SK-N-SH (cell line): Measurements from ENCODE around the gene CHKB. TPM values are rescaled to one million over a fixed set of nuclear protein-coding genes. Genes with fewer than 3 reads are reported as not detected.

Source experiments
- CTCF ChIA-PET: fragments of 300-600, 350-600 bp; formaldehyde crosslinking; extraction: SDS; loops from one replicate; lab custom pipeline; 2021; lab: Yijun Ruan, JAX
- POLR2A ChIA-PET: fragments of 350-600 bp; sonication (Branson Sonifier 250); formaldehyde crosslinking; extraction: SDS; loops from one replicate; lab custom pipeline; 2020; ENCODE audit warnings: antibody characterized with exemption, inconsistent platforms; lab: Yijun Ruan, JAX
- DNase-seq: peaks from one replicate; pipeline ENCODE4 v3.0.0; 2012
- H2AFZ ChIP-seq: fragments of 200-600 bp; sonication (generic); 2 replicates; pipeline ENCODE4 v1.8.1; 2016; ENCODE audit warnings: antibody characterized with exemption, mild to moderate bottlenecking, low read depth
- H3F3A ChIP-seq: fragments of 200-600 bp; sonication (generic); replicated peaks from 2 replicates; pipeline ENCODE3; 2016; ENCODE audit warnings: antibody characterized with exemption, mild to moderate bottlenecking; ENCODE audit not compliant: insufficient read depth
- H3K27ac ChIP-seq, 2 experiments: fragments of 200-500 bp in 1 of 2; fragments of 200-600 bp in 1 of 2; sonication (Bioruptor generic) in 1 of 2; sonication (generic), shearing (Covaris generic) in 1 of 2; 2 replicates each; pipeline versions ENCODE4 v1.5.1 to v1.6.1; 2014 to 2016; ENCODE audit warnings: low read depth in 2 of 2, inconsistent platforms in 1 of 2, low read length in 1 of 2, mild to moderate bottlenecking in 1 of 2, mixed read lengths in 1 of 2
- H3K27me3 ChIP-seq: fragments of 200-600 bp; sonication (generic), shearing (Covaris generic); 2 replicates; pipeline ENCODE4 v1.6.1; 2016; ENCODE audit warnings: mixed run types; ENCODE audit not compliant: insufficient read depth
- H3K36me3 ChIP-seq, 2 experiments: fragments of 200-500 bp in 1 of 2; fragments of 200-600 bp in 1 of 2; sonication (Bioruptor generic) in 1 of 2; sonication (generic) in 1 of 2; replicated peaks in 1 of 2; 2 replicates each; pipeline versions ENCODE3 to v1.5.1; 2014 to 2016; ENCODE audit warnings: low read length in 1 of 2, mild to moderate bottlenecking in 1 of 2; ENCODE audit not compliant: insufficient read depth in 2 of 2, control insufficient read depth in 1 of 2
- H3K4me1 ChIP-seq, 2 experiments: fragments of 200-500 bp in 1 of 2; fragments of 200-600 bp in 1 of 2; sonication (Bioruptor generic) in 1 of 2; sonication (generic), shearing (Covaris generic) in 1 of 2; 2 replicates each; pipeline versions ENCODE4 v1.5.1 to v1.6.1; 2014 to 2016; ENCODE audit warnings: low read depth in 1 of 2, low read length in 1 of 2, mixed run types in 1 of 2; ENCODE audit not compliant: insufficient read depth in 2 of 2, control insufficient read depth in 1 of 2
- H3K4me2 ChIP-seq: fragments of 200-600 bp; sonication (generic), shearing (Covaris generic); 2 replicates; pipeline ENCODE4 v1.6.1; 2017; ENCODE audit warnings: mixed run types
- H3K4me3 ChIP-seq, 2 experiments: fragments of 200-500 bp in 1 of 2; fragments of 200-600 bp in 1 of 2; sonication (Bioruptor generic) in 1 of 2; sonication (generic), shearing (Covaris generic) in 1 of 2; 2 replicates each; pipeline versions ENCODE4 v1.5.1 to v1.8.1; 2014 to 2016; ENCODE audit warnings: low read depth in 2 of 2, inconsistent platforms in 1 of 2, low read length in 1 of 2, mild to moderate bottlenecking in 1 of 2, mixed read lengths in 1 of 2, moderate library complexity in 1 of 2
- H3K79me2 ChIP-seq: fragments of 200-600 bp; sonication (generic); 2 replicates; pipeline ENCODE4 v1.8.1; 2017; ENCODE audit warnings: mild to moderate bottlenecking; ENCODE audit not compliant: insufficient read depth
- H3K9ac ChIP-seq: fragments of 200-600 bp; sonication (generic); 2 replicates; pipeline ENCODE4 v1.6.1; 2017; ENCODE audit warnings: mixed run types
- H3K9me2 ChIP-seq: fragments of 200-600 bp; sonication (generic); 2 replicates; pipeline ENCODE4 v1.6.1; 2017; ENCODE audit warnings: mixed run types
- H3K9me3 ChIP-seq: fragments of 200-600 bp; sonication (generic); 2 replicates; pipeline ENCODE4 v1.6.1; 2017; ENCODE audit warnings: mixed run types, mild to moderate bottlenecking, moderate library complexity
- H4K20me1 ChIP-seq: fragments of 200-600 bp; sonication (generic); 2 replicates; pipeline ENCODE4 v1.6.1; 2017; ENCODE audit warnings: mild to moderate bottlenecking, mixed run types; ENCODE audit not compliant: insufficient read depth
- CTCF ChIP-seq: fragments of 200-600 bp; sonication (generic); IDR thresholded peaks from 2 replicates; pipeline ENCODE4 v1.6.1; 2017; ENCODE audit warnings: antibody characterized with exemption, mild to moderate bottlenecking, moderate library complexity
- EZH2phosphoT487 ChIP-seq: fragments of 200-600 bp; sonication (generic); IDR thresholded peaks from 2 replicates; pipeline ENCODE4 v1.6.1; 2017; ENCODE audit warnings: low read depth, mixed run types, mild to moderate bottlenecking, antibody characterized with exemption, moderate library complexity, borderline replicate concordance
- FOSL2 ChIP-seq: IDR thresholded peaks from 2 replicates; pipeline ENCODE4 v1.4.0; 2012; ENCODE audit warnings: low read depth, mild to moderate bottlenecking, moderate library complexity, borderline replicate concordance
- FOXJ3 ChIP-seq: sonication (generic); formaldehyde crosslinking; IDR thresholded peaks from 2 replicates; pipeline ENCODE4 v1.5.1; 2020; ENCODE audit warnings: mild to moderate bottlenecking, missing genetic modification reagents
- FOXM1 ChIP-seq: IDR thresholded peaks from 2 replicates; pipeline ENCODE4 v1.4.0; 2012; ENCODE audit warnings: low read depth, mild to moderate bottlenecking
- GABPA ChIP-seq: IDR thresholded peaks from 2 replicates; pipeline ENCODE4 v1.4.0; 2012; ENCODE audit warnings: low read depth, mild to moderate bottlenecking
- JUND ChIP-seq: IDR thresholded peaks from 2 replicates; pipeline ENCODE4 v1.4.0; 2012
- MXI1 ChIP-seq: IDR thresholded peaks from 2 replicates; pipeline ENCODE4 v1.6.1; 2012; ENCODE audit warnings: mild to moderate bottlenecking, low read depth, low read length, improper control_type of control experiment
- NRF1 ChIP-seq: IDR thresholded peaks from 2 replicates; pipeline ENCODE4 v1.6.1; 2012; ENCODE audit warnings: low read depth, mild to moderate bottlenecking, low read length
- PBX3 ChIP-seq: IDR thresholded peaks from 2 replicates; pipeline ENCODE4; 2012
- RFX5 ChIP-seq: IDR thresholded peaks from 2 replicates; pipeline ENCODE4 v1.6.1; 2012; ENCODE audit warnings: mild to moderate bottlenecking, improper control_type of control experiment, low read length
- RXRA ChIP-seq: IDR thresholded peaks from 2 replicates; pipeline ENCODE4 v1.4.0; 2012; ENCODE audit warnings: low read depth, mild to moderate bottlenecking, borderline replicate concordance
- SIN3A ChIP-seq: IDR thresholded peaks from 2 replicates; pipeline ENCODE4 v1.6.1; 2012; ENCODE audit warnings: low read depth, mild to moderate bottlenecking, low read length, moderate library complexity, borderline replicate concordance
- TCF12 ChIP-seq: IDR thresholded peaks from 2 replicates; pipeline ENCODE4 v1.4.0; 2012
- YY1 ChIP-seq: IDR thresholded peaks from 2 replicates; pipeline ENCODE4 v1.4.0; 2012; ENCODE audit warnings: low read depth, mild to moderate bottlenecking
- WGBS: methylation state at CpG from one replicate; pipeline ENCODE4 v1.1.6; 2017; ENCODE audit warnings: low lambda C conversion rate; 5-methylcytosine and 5-hydroxymethylcytosine counted together
- polyA plus RNA-seq, 3 experiments: library from polyadenylated mRNA; depleted of rRNA; stranded (reverse); fragments of >200 nt; gene quantifications; 2 replicates each; pipeline ENCODE4 v1.2.3, GENCODE V29; 2012

Gene CHKB
- polyA plus RNA-seq, 1 of the 3 experiments (the other 2 are of a cell fraction), result 39.6 TPM

GRCh38 chr22:50577987-50578775, 4.5 kb downstream of the CHKB start, which contains the start of gene CPT1B:
Gene CPT1B (minus strand): TSS chr22:50578427. CDS start chr22:50577915, 512 bp downstream.
- peaks cover 0 to 46% of the 10 kb centered on the region in 2 experiments for H3K36me3 ChIP-seq
- no peaks in the 10 kb centered on the region for H4K20me1 ChIP-seq
- no peaks in the 10 kb centered on the region for H3F3A ChIP-seq
- ChIA-PET CTCF (interaction anchor here (0.7 to 9.0 kb wide), 4 partner anchors 14 to 61 kb away, joined by 3 to 73 read pairs (median 4); partner anchors contain the start of gene SYCE3), POLR2A (interaction anchor here (0.7 to 1.2 kb wide), 2 partner anchors 12 to 28 kb away, joined by 3 to 4 read pairs; no protein-coding TSS in a partner anchor)
- DNase-seq, result no peak
- TF ChIP-seq SIN3A, result no peak
- no peak for TF ChIP-seq RFX5
- TF ChIP-seq NRF1, result no peak
- TF ChIP-seq GABPA, result no peak
- no peak for TF ChIP-seq PBX3
- no peak for TF ChIP-seq JUND
- peaks cover 0 to 8% of the 10 kb centered on the region in 2 experiments; a peak in 1 of 4 replicates for H3K4me1 ChIP-seq
- no peak within 1 kb of the TSS for H3K27ac ChIP-seq
- H3K79me2 ChIP-seq, result peaks cover 17% of the 10 kb centered on the region; the same call in 1 of the 2 replicates
- 95% methylated on average over 23 of the region's 63 CpGs for WGBS
- H3K9me2 ChIP-seq, result no peaks in the 10 kb centered on the region
- no peaks in the 10 kb centered on the region for H3K27me3 ChIP-seq
- H3K9me3 ChIP-seq, result no peaks in the 10 kb centered on the region
- H3K9ac ChIP-seq, result no peak within 1 kb of the TSS
- H2AFZ ChIP-seq, result no peak within 1 kb of the TSS
- H3K4me2 ChIP-seq, result no peak within 1 kb of the TSS
- H3K4me3 ChIP-seq, result no peak within 1 kb of the TSS

GRCh38 chr22:50577697-50577986, 5.0 kb downstream of the CHKB start:
- 100% methylated on average over 3 of the region's 23 CpGs for WGBS
- POLR2A ChIA-PET, result no interaction called here
- CTCF ChIA-PET, result interaction anchor here (1.2 to 9.0 kb wide), 2 partner anchors 13 to 60 kb away, joined by 3 to 73 read pairs; partner anchors contain the start of gene SYCE3

More at GRCh38 chr22:50577697-50577986, 5.0 kb downstream of the CHKB start:
- Histone ChIP-seq H3K27me3 (no peaks in the 10 kb centered on the region), H4K20me1 (no peaks in the 10 kb centered on the region), H3K4me1 (peaks cover 0 to 8% of the 10 kb centered on the region in 2 experiments; a peak in 1 of 4 replicates), H3F3A (no peaks in the 10 kb centered on the region), H3K27ac (no peak overlapping the region), H3K9ac (no peak overlapping the region), H3K9me3 (no peaks in the 10 kb centered on the region), H3K4me3 (no peak overlapping the region), H3K9me2 (no peaks in the 10 kb centered on the region), H3K36me3 (peaks cover 0 to 52% of the 10 kb centered on the region in 2 experiments), H3K79me2 (peaks cover 16% of the 10 kb centered on the region; the same call in 1 of the 2 replicates), H2AFZ (no peak overlapping the region), H3K4me2 (no peak overlapping the region)
- TF ChIP-seq FOXJ3 (CRISPR knock-in tag), result no peak
- TF ChIP-seq CTCF, result no peak
- TF ChIP-seq FOSL2, result no peak
- no peak for TF ChIP-seq RXRA
- TF ChIP-seq TCF12, result no peak
- TF ChIP-seq MXI1, result no peak
- TF ChIP-seq EZH2phosphoT487, result no peak
- no peak for TF ChIP-seq YY1
- TF ChIP-seq RFX5, result no peak
- TF ChIP-seq FOXM1, result no peak
- no peak for DNase-seq
